Neuronal stem cell (in vitro differentiated cells): ENCODE results near the gene CCDC138.
"Not testable (repeated sequence)": the region's sequence is repeated elsewhere in the genome, so short reads cannot be mapped to it uniquely, and the experiment has no call there.

Source experiments
- DNase-seq: peaks from one replicate; pipeline ENCODE4 v3.0.0-alpha.2; 2013; ENCODE audit warnings: low spot score
- H2AFZ ChIP-seq: one replicate; pipeline ENCODE4 v1.6.1; 2013; ENCODE audit warnings: mild to moderate bottlenecking, low read length, inconsistent platforms
- H2AK5ac ChIP-seq: 2 replicates; pipeline ENCODE4 v1.6.1; 2013; ENCODE audit warnings: low read depth, mild to moderate bottlenecking, inconsistent platforms, low read length, moderate library complexity, mixed read lengths
- H2BK120ac ChIP-seq: 2 replicates; pipeline ENCODE4 v1.6.1; 2013; ENCODE audit warnings: low read depth, mild to moderate bottlenecking, inconsistent platforms, low read length, moderate library complexity, mixed read lengths
- H2BK12ac ChIP-seq: one replicate; pipeline ENCODE4 v1.6.1; 2013; ENCODE audit warnings: low read length, inconsistent platforms
- H2BK15ac ChIP-seq: 2 replicates; pipeline ENCODE4 v1.6.1; 2013; ENCODE audit warnings: mild to moderate bottlenecking, low read length, inconsistent platforms, mixed read lengths
- H2BK5ac ChIP-seq: one replicate; pipeline ENCODE4 v1.6.1; 2013; ENCODE audit warnings: inconsistent platforms, mild to moderate bottlenecking, low read length, moderate library complexity
- H3K14ac ChIP-seq: one replicate; pipeline ENCODE4 v1.6.1; 2013; ENCODE audit warnings: low read length, inconsistent platforms
- H3K18ac ChIP-seq: 2 replicates; pipeline ENCODE4 v1.6.1; 2013; ENCODE audit warnings: low read length, inconsistent platforms
- H3K23ac ChIP-seq: 2 replicates; pipeline ENCODE4 v1.6.1; 2013; ENCODE audit warnings: low read depth, mild to moderate bottlenecking, mixed read lengths, low read length, inconsistent platforms; ENCODE audit not compliant: poor library complexity
- H3K27ac ChIP-seq: replicated peaks from 3 replicates; pipeline ENCODE4 v1.5.1; 2013; ENCODE audit warnings: low read length, inconsistent platforms
- H3K27me3 ChIP-seq, 3 experiments: 2 replicates each; pipeline ENCODE4 v1.6.1; 2013; ENCODE audit warnings: low read length in 3 of 3, mild to moderate bottlenecking in 2 of 3, inconsistent platforms in 1 of 3, low read depth in 1 of 3, mixed read lengths in 1 of 3, moderate library complexity in 1 of 3; ENCODE audit not compliant: control insufficient read depth in 3 of 3, insufficient read depth in 3 of 3
- H3K36me3 ChIP-seq, 2 donors: replicated peaks in 1 of 2; 2 replicates each; pipeline ENCODE4 v1.6.1; 2013; ENCODE audit warnings: low read length in 2 of 2; ENCODE audit not compliant: control insufficient read depth in 2 of 2, insufficient read depth in 2 of 2
- H3K4ac ChIP-seq: 2 replicates; pipeline ENCODE4 v1.6.1; 2013; ENCODE audit warnings: inconsistent platforms, mild to moderate bottlenecking, low read length, moderate library complexity
- H3K4me1 ChIP-seq, 2 donors: 1 replicate in 1 of 2; 2 replicates in 1 of 2; pipeline ENCODE4 v1.6.1; 2013; ENCODE audit warnings: low read length in 2 of 2, low read depth in 1 of 2; ENCODE audit not compliant: control insufficient read depth in 2 of 2, insufficient read depth in 1 of 2
- H3K4me2 ChIP-seq: one replicate; pipeline ENCODE4 v1.6.1; 2013; ENCODE audit warnings: mild to moderate bottlenecking, low read length, inconsistent platforms; ENCODE audit not compliant: insufficient read depth, poor library complexity, severe bottlenecking
- H3K4me3 ChIP-seq, 2 donors: 2 replicates each; pipeline ENCODE4 v1.5.1; 2013; ENCODE audit warnings: low read length in 2 of 2, mild to moderate bottlenecking in 2 of 2, inconsistent platforms in 1 of 2, moderate library complexity in 1 of 2
- H3K79me1 ChIP-seq: one replicate; pipeline ENCODE4 v1.6.1; 2013; ENCODE audit warnings: low read depth, mild to moderate bottlenecking, inconsistent platforms, low read length, moderate library complexity
- H3K9ac ChIP-seq: one replicate; pipeline ENCODE4 v1.6.1; 2013; ENCODE audit warnings: mild to moderate bottlenecking, low read depth, low read length, inconsistent platforms; ENCODE audit not compliant: poor library complexity
- H3K9me3 ChIP-seq, 2 donors: replicated peaks in 1 of 2; 2 replicates each; pipeline versions ENCODE3 to v1.6.1; 2013; ENCODE audit warnings: low read length in 2 of 2, mild to moderate bottlenecking in 2 of 2, inconsistent platforms in 1 of 2, low read depth in 1 of 2, mixed read lengths in 1 of 2, moderate library complexity in 1 of 2; ENCODE audit not compliant: control insufficient read depth in 2 of 2, insufficient read depth in 1 of 2
- H4K8ac ChIP-seq: one replicate; pipeline ENCODE4 v1.6.1; 2013; ENCODE audit warnings: low read depth, mild to moderate bottlenecking, inconsistent platforms, low read length, moderate library complexity
- H4K91ac ChIP-seq: one replicate; pipeline ENCODE4 v1.6.1; 2013; ENCODE audit warnings: low read length, low read depth, mild to moderate bottlenecking, inconsistent platforms; ENCODE audit not compliant: poor library complexity
- WGBS, 2 donors: extraction: QIAGEN DNeasy Blood & Tissue Kit; methylation state at CpG; one replicate each; pipeline ENCODE4 v1.1.7; 2013; ENCODE audit warnings: missing lambda C conversion rate in 2 of 2, mixed read lengths in 1 of 2; ENCODE audit not compliant: insufficient read length in 2 of 2, insufficient replicate concordance in 1 of 2; ENCODE audit errors: extremely low coverage in 2 of 2; 5-methylcytosine and 5-hydroxymethylcytosine counted together

The CCDC138 gene

DNA sequence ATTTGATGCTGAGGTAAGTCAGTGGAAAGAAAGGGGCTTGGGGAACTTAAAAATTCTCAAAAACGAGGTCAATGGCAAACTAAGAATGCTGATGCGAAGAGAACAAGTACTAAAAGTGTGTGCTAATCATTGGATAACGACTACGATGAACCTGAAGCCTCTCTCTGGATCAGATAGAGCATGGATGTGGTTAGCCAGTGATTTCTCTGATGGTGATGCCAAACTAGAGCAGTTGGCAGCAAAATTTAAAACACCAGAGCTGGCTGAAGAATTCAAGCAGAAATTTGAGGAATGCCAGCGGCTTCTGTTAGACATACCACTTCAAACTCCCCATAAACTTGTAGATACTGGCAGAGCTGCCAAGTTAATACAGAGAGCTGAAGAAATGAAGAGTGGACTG, 19.9 kb upstream of the CCDC138 start:
- not testable (repeated sequence) for H3K4ac ChIP-seq, H3K27ac ChIP-seq, H3K4me1 ChIP-seq, H3K27me3 ChIP-seq, H4K91ac ChIP-seq, H3K4me2 ChIP-seq, H2AFZ ChIP-seq, H2BK5ac ChIP-seq, H3K18ac ChIP-seq, H3K14ac ChIP-seq, DNase-seq, H2AK5ac ChIP-seq, H3K4me3 ChIP-seq, H2BK15ac ChIP-seq, H2BK120ac ChIP-seq, H3K23ac ChIP-seq, H2BK12ac ChIP-seq, H3K9me3 ChIP-seq, H3K9ac ChIP-seq, H3K79me1 ChIP-seq, H4K8ac ChIP-seq
- no CpG with 5 or more reads among the region's 5 CpGs for WGBS, 2 donors
- H3K36me3 ChIP-seq, result peaks cover 18 to 66% of the 10 kb centered on the region in 2 donors

DNA sequence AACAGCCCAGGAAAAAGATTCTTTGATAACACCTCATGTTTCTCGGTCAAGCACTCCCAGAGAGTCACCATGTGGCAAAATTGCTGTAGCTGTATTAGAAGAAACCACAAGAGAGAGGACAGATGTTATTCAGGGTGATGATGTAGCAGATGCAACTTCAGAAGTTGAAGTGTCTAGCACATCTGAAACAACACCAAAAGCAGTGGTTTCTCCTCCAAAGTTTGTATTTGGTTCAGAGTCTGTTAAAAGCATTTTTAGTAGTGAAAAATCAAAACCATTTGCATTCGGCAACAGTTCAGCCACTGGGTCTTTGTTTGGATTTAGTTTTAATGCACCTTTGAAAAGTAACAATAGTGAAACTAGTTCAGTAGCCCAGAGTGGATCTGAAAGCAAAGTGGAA, 18.7 kb upstream of the CCDC138 start:
- not testable (repeated sequence) for H3K4me1 ChIP-seq, H3K27me3 ChIP-seq, H3K4me2 ChIP-seq, H2AFZ ChIP-seq, H2BK12ac ChIP-seq, H2AK5ac ChIP-seq, H3K9ac ChIP-seq, DNase-seq, H3K27ac ChIP-seq, H3K9me3 ChIP-seq, H3K23ac ChIP-seq, H2BK5ac ChIP-seq, H3K18ac ChIP-seq, H3K4me3 ChIP-seq, H2BK120ac ChIP-seq, H3K79me1 ChIP-seq, H4K8ac ChIP-seq, H3K14ac ChIP-seq, H3K4ac ChIP-seq, H2BK15ac ChIP-seq, H4K91ac ChIP-seq
- peaks cover 19 to 74% of the 10 kb centered on the region in 2 donors for H3K36me3 ChIP-seq
- no CpG with 5 or more reads among the region's 2 CpGs for WGBS, 2 donors

DNA sequence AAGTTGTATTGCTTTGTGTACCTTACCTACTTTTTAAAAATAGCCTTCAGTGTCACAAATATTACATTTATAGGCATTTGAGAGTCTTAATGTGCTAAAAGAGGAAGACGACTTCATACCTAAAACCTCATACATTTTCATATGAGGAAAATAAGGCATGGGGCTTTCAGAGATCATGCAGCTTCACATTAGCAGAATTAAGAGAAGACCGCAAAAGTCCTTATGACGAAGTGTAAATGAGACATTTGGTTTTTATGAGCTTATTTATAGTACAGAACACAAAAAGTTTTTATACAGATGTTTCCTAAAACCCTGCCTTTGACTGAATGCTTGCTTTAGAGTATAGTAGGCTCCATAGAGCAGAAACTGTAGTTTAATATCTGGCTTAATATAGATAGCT, 10.1 kb upstream of the CCDC138 start:
- no peak overlapping the region for H2BK120ac ChIP-seq
- H3K4me2 ChIP-seq, result no peak overlapping the region
- H2AFZ ChIP-seq, result no peak overlapping the region
- no peaks in the 10 kb centered on the region for H3K9me3 ChIP-seq
- no peaks in the 10 kb centered on the region for H3K79me1 ChIP-seq
- no peak overlapping the region for H3K9ac ChIP-seq
- no peak overlapping the region for H3K27ac ChIP-seq
- no peak overlapping the region for H2BK12ac ChIP-seq
- H3K23ac ChIP-seq, result no peak overlapping the region
- no peak overlapping the region for H4K8ac ChIP-seq
- no peak overlapping the region for H4K91ac ChIP-seq
- H2AK5ac ChIP-seq, result no peak overlapping the region
- WGBS, 2 donors, result no CpG with 5 or more reads among the region's 3 CpGs
- H2BK15ac ChIP-seq, result no peak overlapping the region
- H2BK5ac ChIP-seq, result no peak overlapping the region
- no peak for DNase-seq
- H3K4me3 ChIP-seq, result no peak overlapping the region
- H3K14ac ChIP-seq, result no peak overlapping the region
- H3K27me3 ChIP-seq, result no peaks in the 10 kb centered on the region
- H3K18ac ChIP-seq, result no peak overlapping the region
- no peak overlapping the region for H3K4ac ChIP-seq
- no peaks in the 10 kb centered on the region for H3K4me1 ChIP-seq
- H3K36me3 ChIP-seq, result peaks cover 7 to 93% of the 10 kb centered on the region in 2 donors

DNA sequence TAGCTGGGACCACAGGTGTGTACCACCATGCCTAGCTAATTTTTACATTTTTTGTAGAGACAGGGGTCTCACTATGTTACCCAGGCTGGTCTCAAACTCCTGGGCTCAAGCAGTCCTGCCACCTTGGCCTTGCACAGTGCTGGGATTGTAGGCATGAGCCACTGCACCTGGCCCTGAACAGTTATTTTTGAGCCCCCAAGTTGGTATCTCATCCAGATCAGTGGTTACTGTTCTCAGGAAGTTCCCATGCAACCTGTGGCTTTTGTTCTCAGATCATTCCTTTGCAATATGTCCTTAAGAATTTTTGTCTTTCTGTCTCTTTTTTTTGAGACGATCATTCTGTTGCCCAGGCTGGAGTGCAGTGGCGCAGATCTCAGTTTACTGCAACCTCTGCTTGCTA, 7.7 kb upstream of the CCDC138 start:
- Histone ChIP-seq H2BK15ac (no peak overlapping the region), H3K9ac (no peak overlapping the region), H3K4me1 (no peaks in the 10 kb centered on the region), H4K91ac (no peak overlapping the region), H3K23ac (no peak overlapping the region), H3K79me1 (no peaks in the 10 kb centered on the region), H3K36me3 (peaks cover 9 to 93% of the 10 kb centered on the region in 2 donors), H3K9me3 (no peaks in the 10 kb centered on the region), H3K18ac (no peak overlapping the region), H3K4me3 (no peak overlapping the region), H4K8ac (no peak overlapping the region), H2AK5ac (no peak overlapping the region), H3K27ac (no peak overlapping the region), H2BK120ac (no peak overlapping the region), H2BK12ac (no peak overlapping the region), H3K4ac (no peak overlapping the region), H3K14ac (no peak overlapping the region), H3K27me3 (no peaks in the 10 kb centered on the region), H2BK5ac (no peak overlapping the region), H2AFZ (no peak overlapping the region), H3K4me2 (no peak overlapping the region)
- WGBS, 2 donors, result no CpG with 5 or more reads among the region's 2 CpGs
- no peak for DNase-seq
